Smooth muscle cell (in vitro differentiated cells): Measurements from ENCODE around the gene C1orf21. TPM values are rescaled to one million over a fixed set of nuclear protein-coding genes. Genes with fewer than 3 reads are reported as not detected.

Source experiments
- DNase-seq: peaks from one replicate; lab custom pipeline; 2025; ENCODE audit not compliant: unreplicated experiment; lab: John Stamatoyannopoulos, UW
- H2AFZ ChIP-seq: fragments of 200-600 bp; sonication (generic); 2 replicates; pipeline ENCODE4 v1.6.0; 2016; ENCODE audit warnings: antibody characterized with exemption, low read depth, mild to moderate bottlenecking
- H3F3A ChIP-seq: fragments of 200-600 bp; sonication (generic); 2 replicates; pipeline ENCODE4 v1.6.0; 2017; ENCODE audit warnings: antibody characterized with exemption, low read depth
- H3K27ac ChIP-seq: fragments of 200-600 bp; sonication (generic); 2 replicates; pipeline ENCODE4 v1.5.1; 2016; ENCODE audit warnings: low read depth, mild to moderate bottlenecking
- H3K27me3 ChIP-seq: fragments of 200-600 bp; sonication (generic); 2 replicates; pipeline ENCODE4 v1.6.1; 2016; ENCODE audit warnings: low read depth, mild to moderate bottlenecking
- H3K36me3 ChIP-seq: fragments of 200-600 bp; sonication (generic); 2 replicates; pipeline ENCODE4 v1.5.1; 2016; ENCODE audit warnings: low read depth
- H3K4me1 ChIP-seq: fragments of 200-600 bp; sonication (generic); 2 replicates; pipeline ENCODE4 v1.5.1; 2016; ENCODE audit warnings: low read depth
- H3K4me2 ChIP-seq: fragments of 200-600 bp; sonication (generic); 2 replicates; pipeline ENCODE4 v1.6.0; 2016; ENCODE audit warnings: mild to moderate bottlenecking
- H3K4me3 ChIP-seq: fragments of 200-600 bp; sonication (generic); 2 replicates; pipeline ENCODE4 v1.5.1; 2016; ENCODE audit warnings: mild to moderate bottlenecking
- H3K79me2 ChIP-seq: fragments of 200-600 bp; sonication (generic); 2 replicates; pipeline ENCODE4 v1.6.0; 2016; ENCODE audit warnings: low read depth, mild to moderate bottlenecking
- H3K9ac ChIP-seq: fragments of 200-600 bp; sonication (generic); 2 replicates; pipeline ENCODE4 v1.6.0; 2016; ENCODE audit warnings: low read depth
- H3K9me3 ChIP-seq: fragments of 200-600 bp; sonication (generic); replicated peaks from 2 replicates; pipeline ENCODE4 v1.5.1; 2016; ENCODE audit warnings: low read depth
- H4K20me1 ChIP-seq: fragments of 200-600 bp; sonication (generic); 2 replicates; pipeline ENCODE4 v1.6.0; 2016; ENCODE audit warnings: low read depth
- CTCF ChIP-seq: fragments of 200-600 bp; sonication (generic); IDR thresholded peaks from 2 replicates; pipeline ENCODE4 v1.5.1; 2017; ENCODE audit warnings: borderline replicate concordance, mild to moderate bottlenecking, antibody characterized with exemption; ENCODE audit not compliant: insufficient read depth, poor library complexity, severe bottlenecking
- WGBS: methylation state at CpG from one replicate; pipeline ENCODE4 v1.1.7; 2016; ENCODE audit warnings: low lambda C conversion rate; 5-methylcytosine and 5-hydroxymethylcytosine counted together
- polyA plus RNA-seq: library from polyadenylated mRNA; unstranded; fragments of >200 nt; fragmentation: Nextera tagmentation; extraction: Ambion mirVana; gene quantifications from 2 replicates; pipeline ENCODE4 v1.2.1, GENCODE V29; 2016
- total RNA-seq: library from RNA; depleted of rRNA; stranded (reverse); fragments of >200 nt; gene quantifications from 2 replicates; pipeline ENCODE4 v1.2.3, GENCODE V29; 2014

The C1orf21 gene
- total and polyA plus RNA-seq, 2 experiments from 2014 or later = 24.2 to 39.4 TPM

GRCh38 chr1:184574588-184574987, 187.8 kb downstream of the C1orf21 start:
- Histone ChIP-seq H2AFZ (no peak overlapping the region), H3K79me2 (peaks cover 6% of the 10 kb centered on the region), H3K36me3 (no peaks in the 10 kb centered on the region), H3K27ac (no peak overlapping the region), H3K27me3 (no peaks in the 10 kb centered on the region), H3K9ac (no peak overlapping the region), H3K4me3 (no peak overlapping the region), H4K20me1 (no peaks in the 10 kb centered on the region), H3K4me2 (no peak overlapping the region), H3K4me1 (peaks cover 13% of the 10 kb centered on the region), H3K9me3 (no peaks in the 10 kb centered on the region), H3F3A (no peaks in the 10 kb centered on the region)
- no peak for DNase-seq
- no peak for TF ChIP-seq CTCF
- WGBS = 66% methylated on average over 8 of the region's 8 CpGs

- Histone ChIP-seq H3K36me3 (no peaks in the 10 kb centered on the region), H2AFZ (no peak overlapping the region), H4K20me1 (no peaks in the 10 kb centered on the region), H3K9me3 (no peaks in the 10 kb centered on the region), H3F3A (no peaks in the 10 kb centered on the region), H3K9ac (no peak overlapping the region), H3K4me1 (peaks cover 19% of the 10 kb centered on the region), H3K4me3 (no peak overlapping the region), H3K27me3 (no peaks in the 10 kb centered on the region), H3K79me2 (peaks cover 3% of the 10 kb centered on the region), H3K4me2 (no peak overlapping the region), H3K27ac (no peak overlapping the region)
- WGBS = 76% methylated on average over 6 of the region's 6 CpGs
- no peak for DNase-seq
- no peak for TF ChIP-seq CTCF
Measured at GRCh38 chr1:184576822-184577221, 190.0 kb downstream of the C1orf21 start.

- Histone ChIP-seq H3F3A (no peaks in the 10 kb centered on the region), H3K79me2 (peaks cover 3% of the 10 kb centered on the region), H4K20me1 (peaks cover 3% of the 10 kb centered on the region), H3K36me3 (no peaks in the 10 kb centered on the region), H2AFZ (no peak overlapping the region), H3K9me3 (no peaks in the 10 kb centered on the region), H3K27me3 (no peaks in the 10 kb centered on the region), H3K4me3 (no peak overlapping the region), H3K9ac (no peak overlapping the region), H3K4me2 (no peak overlapping the region), H3K4me1 (peaks cover 24% of the 10 kb centered on the region), H3K27ac (no peak overlapping the region)
- no peak for TF ChIP-seq CTCF
- no peak for DNase-seq
- 88% methylated on average over 6 of the region's 6 CpGs for WGBS
Measured at GRCh38 chr1:184577319-184577718, 190.5 kb downstream of the C1orf21 start.

- no peaks in the 10 kb centered on the region for H3K79me2 ChIP-seq
- H3K9me3 ChIP-seq = no peaks in the 10 kb centered on the region
- H3K27ac ChIP-seq = no peak overlapping the region
- H3K36me3 ChIP-seq = no peaks in the 10 kb centered on the region
- H3K9ac ChIP-seq = no peak overlapping the region
- no peaks in the 10 kb centered on the region for H3K27me3 ChIP-seq
- peaks cover 5% of the 10 kb centered on the region for H4K20me1 ChIP-seq
- DNase-seq = no peak
- H3F3A ChIP-seq = no peaks in the 10 kb centered on the region
- peaks cover 14% of the 10 kb centered on the region for H3K4me1 ChIP-seq
- no peak overlapping the region for H2AFZ ChIP-seq
- H3K4me2 ChIP-seq = no peak overlapping the region
- TF ChIP-seq CTCF = no peak
- WGBS = 61% methylated on average over 2 of the region's 2 CpGs
- H3K4me3 ChIP-seq = no peak overlapping the region
Measured at GRCh38 chr1:184582411-184582810, 195.6 kb downstream of the C1orf21 start.
